KMS-11 (cell line): ENCODE results near the gene LPP.

Experiments used
- H2AFZ ChIP-seq: fragments of 200-600 bp; sonication (generic); 2 replicates; pipeline ENCODE4 v1.6.1; 2016; ENCODE audit warnings: antibody characterized with exemption, mixed run types, low read depth
- H3K27ac ChIP-seq: fragments of 200-600 bp; sonication (generic); 2 replicates; pipeline ENCODE4 v1.6.1; 2016; ENCODE audit warnings: mild to moderate bottlenecking, mixed run types
- H3K27me3 ChIP-seq: fragments of 200-600 bp; sonication (generic); 2 replicates; pipeline ENCODE4 v1.6.1; 2017; ENCODE audit warnings: mild to moderate bottlenecking, low read depth, mixed run types, moderate library complexity; ENCODE audit not compliant: insufficient read depth
- H3K36me3 ChIP-seq: fragments of 200-600 bp; sonication (generic); 2 replicates; pipeline ENCODE4 v1.6.1; 2017; ENCODE audit warnings: mild to moderate bottlenecking, mixed run types; ENCODE audit not compliant: insufficient read depth
- H3K4me1 ChIP-seq: fragments of 200-600 bp; sonication (generic); 2 replicates; pipeline ENCODE4 v1.6.1; 2016; ENCODE audit warnings: mild to moderate bottlenecking, low read depth, mixed run types; ENCODE audit not compliant: poor library complexity, severe bottlenecking
- H3K4me2 ChIP-seq: fragments of 200-600 bp; sonication (generic); 2 replicates; pipeline ENCODE4 v1.7.0; 2016; ENCODE audit warnings: mild to moderate bottlenecking, mixed run types
- H3K4me3 ChIP-seq: fragments of 200-600 bp; sonication (generic); IDR thresholded peaks from 2 replicates; pipeline ENCODE4 v1.6.1; 2017; ENCODE audit warnings: low read depth, low read length, mixed read lengths; ENCODE audit not compliant: insufficient read depth
- H3K79me2 ChIP-seq: fragments of 200-600 bp; sonication (generic); 2 replicates; pipeline ENCODE4 v1.6.1; 2016; ENCODE audit warnings: low read depth, mixed run types; ENCODE audit not compliant: insufficient read depth
- H3K9ac ChIP-seq: fragments of 200-600 bp; sonication (generic); 2 replicates; pipeline ENCODE4 v1.6.1; 2016; ENCODE audit warnings: mild to moderate bottlenecking, mixed run types
- H4K20me1 ChIP-seq: fragments of 200-600 bp; sonication (generic); 2 replicates; pipeline ENCODE4 v1.6.1; 2016; ENCODE audit warnings: mild to moderate bottlenecking, mixed run types; ENCODE audit not compliant: insufficient read depth
- TF ChIP-seq, protein P1 (sequence below): fragments of 200-600 bp; sonication (generic); conservative IDR thresholded peaks from 2 replicates; pipeline ENCODE4 v1.6.1; 2017; ENCODE audit warnings: low read depth, mild to moderate bottlenecking, antibody characterized with exemption, low read length, moderate library complexity, mixed read lengths

Gene LPP

GRCh38 chr3:188505911-188506310 lies 352.0 kb downstream of the LPP start:
- Histone ChIP-seq H3K27me3 (no peaks in the 10 kb centered on the region), H3K79me2 (no peaks in the 10 kb centered on the region), H3K27ac (no peak overlapping the region), H3K36me3 (no peaks in the 10 kb centered on the region), H3K4me1 (no peaks in the 10 kb centered on the region), H3K4me2 (no peak overlapping the region), H3K4me3 (no peak overlapping the region), H2AFZ (no peak overlapping the region), H4K20me1 (no peaks in the 10 kb centered on the region), H3K9ac (no peak overlapping the region)
- TF ChIP-seq, protein P1, sequence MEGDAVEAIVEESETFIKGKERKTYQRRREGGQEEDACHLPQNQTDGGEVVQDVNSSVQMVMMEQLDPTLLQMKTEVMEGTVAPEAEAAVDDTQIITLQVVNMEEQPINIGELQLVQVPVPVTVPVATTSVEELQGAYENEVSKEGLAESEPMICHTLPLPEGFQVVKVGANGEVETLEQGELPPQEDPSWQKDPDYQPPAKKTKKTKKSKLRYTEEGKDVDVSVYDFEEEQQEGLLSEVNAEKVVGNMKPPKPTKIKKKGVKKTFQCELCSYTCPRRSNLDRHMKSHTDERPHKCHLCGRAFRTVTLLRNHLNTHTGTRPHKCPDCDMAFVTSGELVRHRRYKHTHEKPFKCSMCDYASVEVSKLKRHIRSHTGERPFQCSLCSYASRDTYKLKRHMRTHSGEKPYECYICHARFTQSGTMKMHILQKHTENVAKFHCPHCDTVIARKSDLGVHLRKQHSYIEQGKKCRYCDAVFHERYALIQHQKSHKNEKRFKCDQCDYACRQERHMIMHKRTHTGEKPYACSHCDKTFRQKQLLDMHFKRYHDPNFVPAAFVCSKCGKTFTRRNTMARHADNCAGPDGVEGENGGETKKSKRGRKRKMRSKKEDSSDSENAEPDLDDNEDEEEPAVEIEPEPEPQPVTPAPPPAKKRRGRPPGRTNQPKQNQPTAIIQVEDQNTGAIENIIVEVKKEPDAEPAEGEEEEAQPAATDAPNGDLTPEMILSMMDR, result no peak

GRCh38 chr3:188506446-188506845 lies 352.5 kb downstream of the LPP start:
- no peaks in the 10 kb centered on the region for H4K20me1 ChIP-seq
- H3K27me3 ChIP-seq, result no peaks in the 10 kb centered on the region
- H2AFZ ChIP-seq, result no peak overlapping the region
- no peak overlapping the region for H3K27ac ChIP-seq
- no peaks in the 10 kb centered on the region for H3K36me3 ChIP-seq
- TF ChIP-seq, protein P1, result no peak
- no peak overlapping the region for H3K4me3 ChIP-seq
- H3K9ac ChIP-seq, result no peak overlapping the region
- H3K79me2 ChIP-seq, result no peaks in the 10 kb centered on the region
- H3K4me2 ChIP-seq, result no peak overlapping the region
- no peaks in the 10 kb centered on the region for H3K4me1 ChIP-seq

- Histone ChIP-seq H3K4me1 (no peaks in the 10 kb centered on the region), H3K27ac (no peak overlapping the region), H4K20me1 (no peaks in the 10 kb centered on the region), H3K4me3 (no peak overlapping the region), H3K36me3 (no peaks in the 10 kb centered on the region), H2AFZ (no peak overlapping the region), H3K79me2 (no peaks in the 10 kb centered on the region), H3K27me3 (no peaks in the 10 kb centered on the region), H3K9ac (no peak overlapping the region), H3K4me2 (no peak overlapping the region)
- TF ChIP-seq, protein P1, result no peak
These were observed 353.3 kb downstream of the LPP start for GRCh38 chr3:188507244-188507720.

GRCh38 chr3:188508454-188508853 lies 354.5 kb downstream of the LPP start:
- H3K36me3 ChIP-seq, result no peaks in the 10 kb centered on the region

More at GRCh38 chr3:188508454-188508853, 354.5 kb downstream of the LPP start:
- H3K4me2 ChIP-seq, result no peak overlapping the region
- H3K9ac ChIP-seq, result no peak overlapping the region
- H3K27ac ChIP-seq, result no peak overlapping the region
- TF ChIP-seq, protein P1, result no peak
- no peak overlapping the region for H2AFZ ChIP-seq
- no peaks in the 10 kb centered on the region for H3K27me3 ChIP-seq
- no peaks in the 10 kb centered on the region for H3K79me2 ChIP-seq
- no peaks in the 10 kb centered on the region for H3K4me1 ChIP-seq
- H3K4me3 ChIP-seq, result no peak overlapping the region
- no peaks in the 10 kb centered on the region for H4K20me1 ChIP-seq
